ENCODE data around the gene CTSW.

- TF ChIP-seq CTCF (IDR thresholded peaks at IDR 0.05), result no peak
- no peak for TF ChIP-seq POLR2A (IDR thresholded peaks at IDR 0.05)
Observed at GRCh38 chr11:65906602-65907001, 27.0 kb downstream of the CTSW start.

All from thyroid gland (tissue), 4 donors.